ENCODE measurements around the gene VPS36. TPM values are rescaled to one million over a fixed set of nuclear protein-coding genes. Genes with fewer than 3 reads are reported as not detected.

VPS36 gene
- total RNA-seq, 1 experiment from 2014 or later: 19.2 TPM

DNA sequence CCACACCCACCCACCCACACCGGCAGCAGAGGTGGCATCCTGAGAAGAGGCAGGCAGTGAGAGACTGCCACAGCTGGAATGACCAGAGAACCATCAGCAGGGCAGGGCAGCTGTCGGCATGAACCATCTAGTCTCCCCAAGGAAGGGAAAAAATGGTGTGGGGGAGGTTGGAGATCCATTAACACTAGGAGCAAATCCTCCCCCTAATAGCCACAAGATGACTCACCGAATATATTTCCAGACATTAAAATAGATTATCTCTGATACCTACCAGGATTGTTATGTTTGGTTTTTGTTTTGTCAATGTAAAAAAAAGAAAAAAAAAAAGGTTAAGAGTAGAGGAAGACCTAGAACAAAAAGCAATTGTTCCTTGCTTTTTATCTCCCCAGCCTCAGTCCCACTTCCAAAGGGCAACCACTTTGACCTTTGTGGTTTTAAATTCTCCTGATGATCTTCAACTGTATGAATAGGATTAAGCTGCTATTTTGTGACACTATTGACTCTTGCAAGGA lies 78.6 kb downstream of the VPS36 start (continued):
- no peak for TF ChIP-seq MLX (CRISPR knock-in tag; IDR thresholded peaks at IDR 0.05)

DNA sequence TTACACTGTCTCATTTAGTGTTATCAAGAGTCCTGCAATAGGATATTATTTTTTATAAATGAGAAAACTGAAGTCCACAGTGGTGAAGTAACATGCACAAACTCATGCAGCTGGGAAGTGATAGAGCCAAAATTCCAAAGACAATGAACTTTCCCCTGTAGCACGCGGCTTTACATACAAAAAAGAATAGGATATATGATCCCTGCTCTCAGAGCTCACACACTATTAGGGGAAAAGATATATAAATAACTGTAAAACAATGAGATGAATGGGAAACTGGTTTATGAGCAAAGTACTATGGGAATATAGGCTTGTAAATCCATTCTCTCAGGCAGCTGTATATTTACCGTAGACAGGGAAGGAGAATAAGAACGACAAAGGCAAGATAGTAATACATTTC lies 84.1 kb downstream of the VPS36 start:
- no peaks in the 10 kb centered on the region; the same call in 1 of the 2 replicates for H3K27me3 Mint-ChIP-seq (ENCODE audit: low read depth)
- DNase-seq (ENCODE audit: low spot score) (no peak), ATAC-seq (no peak)
- CTCF ChIA-PET: no interaction called here
- H3K9me3 Mint-ChIP-seq: peaks cover 5% of the 10 kb centered on the region
- no peak overlapping the region for H3K4me3 Mint-ChIP-seq
- TF ChIP-seq ZNF219 (CRISPR knock-in tag; IDR thresholded peaks at IDR 0.05; ENCODE audit: borderline replicate concordance) (no peak), CTCF (IDR thresholded peaks at IDR 0.05) (no peak), GTF2I (CRISPR knock-in tag; conservative IDR thresholded peaks at IDR 0.05) (no peak), CBFB (CRISPR knock-in tag; IDR thresholded peaks at IDR 0.05; ENCODE audit: low read depth) (no peak), NR1H2 (CRISPR knock-in tag; IDR thresholded peaks at IDR 0.05) (no peak), SOX15 (CRISPR knock-in tag; IDR thresholded peaks at IDR 0.05) (no peak), ZNF121 (CRISPR knock-in tag; IDR thresholded peaks at IDR 0.05) (no peak), EMX1 (CRISPR knock-in tag; IDR thresholded peaks at IDR 0.05) (no peak), NFYB (CRISPR knock-in tag; conservative IDR thresholded peaks at IDR 0.05; ENCODE audit: low read depth) (no peak), KAT7 (CRISPR knock-in tag; IDR thresholded peaks at IDR 0.05; ENCODE audit: borderline replicate concordance) (no peak), JAZF1 (CRISPR knock-in tag; IDR thresholded peaks at IDR 0.05) (no peak), TCF7 (CRISPR knock-in tag; IDR thresholded peaks at IDR 0.05; ENCODE audit: low read depth) (no peak), OVOL2 (CRISPR knock-in tag; IDR thresholded peaks at IDR 0.05; ENCODE audit: borderline replicate concordance) (no peak), ATF1 (CRISPR knock-in tag; IDR thresholded peaks at IDR 0.05) (no peak)
- TF ChIP-seq, protein P1, sequence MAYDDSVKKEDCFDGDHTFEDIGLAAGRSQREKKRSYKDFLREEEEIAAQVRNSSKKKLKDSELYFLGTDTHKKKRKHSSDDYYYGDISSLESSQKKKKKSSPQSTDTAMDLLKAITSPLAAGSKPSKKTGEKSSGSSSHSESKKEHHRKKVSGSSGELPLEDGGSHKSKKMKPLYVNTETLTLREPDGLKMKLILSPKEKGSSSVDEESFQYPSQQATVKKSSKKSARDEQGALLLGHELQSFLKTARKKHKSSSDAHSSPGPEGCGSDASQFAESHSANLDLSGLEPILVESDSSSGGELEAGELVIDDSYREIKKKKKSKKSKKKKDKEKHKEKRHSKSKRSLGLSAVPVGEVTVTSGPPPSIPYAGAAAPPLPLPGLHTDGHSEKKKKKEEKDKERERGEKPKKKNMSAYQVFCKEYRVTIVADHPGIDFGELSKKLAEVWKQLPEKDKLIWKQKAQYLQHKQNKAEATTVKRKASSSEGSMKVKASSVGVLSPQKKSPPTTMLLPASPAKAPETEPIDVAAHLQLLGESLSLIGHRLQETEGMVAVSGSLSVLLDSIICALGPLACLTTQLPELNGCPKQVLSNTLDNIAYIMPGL (CRISPR knock-in tag; IDR thresholded peaks at IDR 0.05): no peak
- TF ChIP-seq, protein P2, sequence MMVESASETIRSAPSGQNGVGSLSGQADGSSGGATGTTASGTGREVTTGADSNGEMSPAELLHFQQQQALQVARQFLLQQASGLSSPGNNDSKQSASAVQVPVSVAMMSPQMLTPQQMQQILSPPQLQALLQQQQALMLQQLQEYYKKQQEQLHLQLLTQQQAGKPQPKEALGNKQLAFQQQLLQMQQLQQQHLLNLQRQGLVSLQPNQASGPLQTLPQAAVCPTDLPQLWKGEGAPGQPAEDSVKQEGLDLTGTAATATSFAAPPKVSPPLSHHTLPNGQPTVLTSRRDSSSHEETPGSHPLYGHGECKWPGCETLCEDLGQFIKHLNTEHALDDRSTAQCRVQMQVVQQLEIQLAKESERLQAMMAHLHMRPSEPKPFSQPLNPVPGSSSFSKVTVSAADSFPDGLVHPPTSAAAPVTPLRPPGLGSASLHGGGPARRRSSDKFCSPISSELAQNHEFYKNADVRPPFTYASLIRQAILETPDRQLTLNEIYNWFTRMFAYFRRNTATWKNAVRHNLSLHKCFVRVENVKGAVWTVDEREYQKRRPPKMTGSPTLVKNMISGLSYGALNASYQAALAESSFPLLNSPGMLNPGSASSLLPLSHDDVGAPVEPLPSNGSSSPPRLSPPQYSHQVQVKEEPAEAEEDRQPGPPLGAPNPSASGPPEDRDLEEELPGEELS (CRISPR knock-in tag; IDR thresholded peaks at IDR 0.05): no peak
- TF ChIP-seq, protein P3, sequence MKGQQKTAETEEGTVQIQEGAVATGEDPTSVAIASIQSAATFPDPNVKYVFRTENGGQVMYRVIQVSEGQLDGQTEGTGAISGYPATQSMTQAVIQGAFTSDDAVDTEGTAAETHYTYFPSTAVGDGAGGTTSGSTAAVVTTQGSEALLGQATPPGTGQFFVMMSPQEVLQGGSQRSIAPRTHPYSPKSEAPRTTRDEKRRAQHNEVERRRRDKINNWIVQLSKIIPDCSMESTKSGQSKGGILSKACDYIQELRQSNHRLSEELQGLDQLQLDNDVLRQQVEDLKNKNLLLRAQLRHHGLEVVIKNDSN (CRISPR knock-in tag; IDR thresholded peaks at IDR 0.05): no peak
- H3K36me3 Mint-ChIP-seq: no peaks in the 10 kb centered on the region
- POLR2A ChIA-PET: no interaction called here
- H3K27ac Mint-ChIP-seq: no peak overlapping the region
- 0 out of 2 replicates have a peak, but pooled peaks cover 2% of the 10 kb centered on the region for H3K4me1 Mint-ChIP-seq

Other genes with a start within 250 kb of the VPS36 start
- gene THSD1, start 44.5 kb downstream of the VPS36 start, total RNA-seq (2021): 0.30 to 0.46 TPM (median 0.39 TPM) in 3 replicates
- 53.0 to 59.0 TPM (median 56.0 TPM) in 3 replicates for gene CKAP2, start 4.8 kb upstream of the VPS36 start, total RNA-seq (2021)
- gene HNRNPA1L2, start 191.8 kb upstream of the VPS36 start, total RNA-seq (2021): 8.0 to 9.5 TPM (median 8.5 TPM) in 3 replicates
- 74.8 to 77.6 TPM (median 76.3 TPM) in 3 replicates for gene SUGT1, start 202.2 kb upstream of the VPS36 start, total RNA-seq (2021)

Data from WTC11 (cell line).